ENCODE results near the gene SLMAP.

DNA sequence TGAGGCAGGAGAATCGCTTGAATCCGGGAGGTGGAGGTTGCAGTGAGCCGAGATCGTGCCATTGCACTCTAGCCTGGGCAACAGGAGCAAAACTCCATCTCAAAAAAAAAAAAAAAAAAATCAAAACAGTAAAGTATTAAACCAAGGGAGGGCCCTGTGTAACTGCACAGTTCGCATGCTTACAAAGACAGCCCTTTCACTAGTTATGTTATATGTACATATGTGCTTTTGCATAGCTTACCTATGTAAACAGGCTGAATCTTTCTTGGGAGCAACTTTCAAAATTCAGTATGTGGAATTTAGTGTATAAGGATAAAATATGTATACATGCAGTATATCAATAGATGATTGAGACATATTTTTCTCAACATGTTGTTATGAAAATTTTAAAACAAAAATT, 16.1 kb upstream of the SLMAP start:
- TF ChIP-seq, protein P1, sequence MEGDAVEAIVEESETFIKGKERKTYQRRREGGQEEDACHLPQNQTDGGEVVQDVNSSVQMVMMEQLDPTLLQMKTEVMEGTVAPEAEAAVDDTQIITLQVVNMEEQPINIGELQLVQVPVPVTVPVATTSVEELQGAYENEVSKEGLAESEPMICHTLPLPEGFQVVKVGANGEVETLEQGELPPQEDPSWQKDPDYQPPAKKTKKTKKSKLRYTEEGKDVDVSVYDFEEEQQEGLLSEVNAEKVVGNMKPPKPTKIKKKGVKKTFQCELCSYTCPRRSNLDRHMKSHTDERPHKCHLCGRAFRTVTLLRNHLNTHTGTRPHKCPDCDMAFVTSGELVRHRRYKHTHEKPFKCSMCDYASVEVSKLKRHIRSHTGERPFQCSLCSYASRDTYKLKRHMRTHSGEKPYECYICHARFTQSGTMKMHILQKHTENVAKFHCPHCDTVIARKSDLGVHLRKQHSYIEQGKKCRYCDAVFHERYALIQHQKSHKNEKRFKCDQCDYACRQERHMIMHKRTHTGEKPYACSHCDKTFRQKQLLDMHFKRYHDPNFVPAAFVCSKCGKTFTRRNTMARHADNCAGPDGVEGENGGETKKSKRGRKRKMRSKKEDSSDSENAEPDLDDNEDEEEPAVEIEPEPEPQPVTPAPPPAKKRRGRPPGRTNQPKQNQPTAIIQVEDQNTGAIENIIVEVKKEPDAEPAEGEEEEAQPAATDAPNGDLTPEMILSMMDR (IDR thresholded peaks at IDR 0.05; ENCODE audit: borderline replicate concordance, extremely low read depth, low read length, poor library complexity, severe bottlenecking) = no peak
- TF ChIP-seq EZH2 (IDR thresholded peaks at IDR 0.05; ENCODE audit: borderline replicate concordance, low read depth, low read length, severe bottlenecking) = no peak
